PC-9 (cell line): ENCODE results near the gene TNP2. TPM values are rescaled to one million over a fixed set of nuclear protein-coding genes. Genes with fewer than 3 reads are reported as not detected.
A peak's percentile ranks its signal among the peaks of the same experiment; 100 is the strongest.

Source experiments
- BruUV-seq: library from RNA; stranded (reverse); fragments of 400-500 nt; replicated peaks from 2 replicates; lab custom pipeline; 2021; lab: Mats Ljungman, UMichigan
- CTCF ChIA-PET: fragments of 300-600 bp; sonication (Branson Sonifier 250); formaldehyde crosslinking; loops from one replicate; lab custom pipeline; 2022; ENCODE audit warnings: antibody characterized with exemption; lab: Charles Lee
- POLR2A ChIA-PET: fragments of 300-600 bp; sonication (Branson Sonifier 250); formaldehyde crosslinking; loops from one replicate; lab custom pipeline; 2022; ENCODE audit warnings: antibody characterized with exemption; ENCODE audit not compliant: unreplicated experiment; lab: Charles Lee
- DNase-seq, 2 experiments: peaks; one replicate each; pipeline versions ENCODE4 v3.0.0 to v3.0.0-alpha.2; 2015 to 2022; ENCODE audit warnings: mixed read lengths in 1 of 2
- H2AFZ ChIP-seq: fragments of 200-600 bp; sonication (generic); 2 replicates; pipeline ENCODE4 v1.8.1; 2017; ENCODE audit warnings: antibody characterized with exemption
- H3F3A ChIP-seq: fragments of 200-600 bp; sonication (generic); 2 replicates; pipeline ENCODE4 v1.8.1; 2017; ENCODE audit warnings: antibody characterized with exemption, mild to moderate bottlenecking, low read depth; ENCODE audit not compliant: insufficient read depth
- H3K27ac ChIP-seq: fragments of 200-600 bp; sonication (generic); 2 replicates; pipeline ENCODE4 v1.6.1; 2016; ENCODE audit warnings: mixed run types
- H3K27me3 ChIP-seq: fragments of 200-600 bp; sonication (generic); 2 replicates; pipeline ENCODE4 v1.6.1; 2016; ENCODE audit warnings: low read depth, mixed run types; ENCODE audit not compliant: insufficient read depth
- H3K36me3 ChIP-seq: fragments of 200-600 bp; sonication (generic); 2 replicates; pipeline ENCODE4 v1.6.1; 2016; ENCODE audit warnings: low read depth, mixed run types
- H3K4me1 ChIP-seq: fragments of 200-600 bp; sonication (generic); replicated peaks from 2 replicates; pipeline ENCODE4 v1.6.1; 2016; ENCODE audit warnings: mixed run types; ENCODE audit not compliant: insufficient read depth
- H3K4me2 ChIP-seq: fragments of 200-600 bp; sonication (generic); 2 replicates; pipeline ENCODE4 v1.6.1; 2017; ENCODE audit warnings: mixed run types
- H3K4me3 ChIP-seq: fragments of 200-600 bp; sonication (generic); 2 replicates; pipeline ENCODE4 v1.6.1; 2016; ENCODE audit warnings: mixed run types
- H3K79me2 ChIP-seq: fragments of 200-600 bp; sonication (generic); 2 replicates; pipeline ENCODE4 v1.6.1; 2017; ENCODE audit warnings: low read depth, mixed run types
- H3K9me2 ChIP-seq: fragments of 200-600 bp; sonication (generic); 2 replicates; pipeline ENCODE4 v1.8.1; 2017; ENCODE audit warnings: mild to moderate bottlenecking; ENCODE audit not compliant: insufficient read depth
- H3K9me3 ChIP-seq: fragments of 200-600 bp; sonication (generic); 2 replicates; pipeline ENCODE4 v1.8.1; 2016; ENCODE audit warnings: low read depth; ENCODE audit not compliant: insufficient read depth
- H4K20me1 ChIP-seq: fragments of 200-600 bp; sonication (generic); 2 replicates; pipeline ENCODE4 v1.8.1; 2017; ENCODE audit not compliant: insufficient read depth
- CTCF ChIP-seq: fragments of 200-600 bp; sonication (generic); conservative IDR thresholded peaks from 2 replicates; pipeline ENCODE4 v1.6.1; 2017; ENCODE audit warnings: mixed run types, antibody characterized with exemption, mild to moderate bottlenecking, moderate library complexity
- EZH2 ChIP-seq: fragments of 200-600 bp; sonication (generic); IDR thresholded peaks from 2 replicates; pipeline ENCODE4 v1.8.0; 2017; ENCODE audit warnings: antibody characterized with exemption, low read depth
- intact Hi-C: fragments of 100-400 bp; cut with micrococcal nuclease; formaldehyde crosslinking; loops from one replicate; pipeline ENCODE4 v1.10.0; 2022; ENCODE audit not compliant: unreplicated experiment
- total RNA-seq: library from RNA; stranded (reverse); gene quantifications from 2 replicates; pipeline ENCODE4 v1.2.3, GENCODE V29; 2021

Gene TNP2
- total RNA-seq, 1 experiment from 2014 or later: not detected

GRCh38 chr16:11312718-11313492, 43.8 kb upstream of the TNP2 start:
- H3K79me2 ChIP-seq: no peaks in the 10 kb centered on the region
- H4K20me1 ChIP-seq: no peaks in the 10 kb centered on the region
- peaks cover 21% of the 10 kb centered on the region for H3F3A ChIP-seq
- H3K9me2 ChIP-seq: no peaks in the 10 kb centered on the region
- ChIA-PET CTCF (interaction anchor here (0.7 to 1.5 kb wide), 2 partner anchors 51 to 57 kb away, joined by 4 to 5 read pairs; partner anchors contain the start of gene SOCS1), POLR2A (interaction anchor here (0.6 kb wide), 1 partner anchor 421 kb away, joined by 5 read pairs; no protein-coding TSS in a partner anchor)
- TF ChIP-seq EZH2 (no peak), CTCF (no peak)
- H3K4me2 ChIP-seq: peak overlapping the region; percentile 64
- BruUV-seq: no TSS peak
- peak; percentile 84 to 90 for DNase-seq
- H3K27me3 ChIP-seq: no peaks in the 10 kb centered on the region
- H3K9me3 ChIP-seq: no peaks in the 10 kb centered on the region
- peaks cover 29% of the 10 kb centered on the region for H3K4me1 ChIP-seq
- H3K36me3 ChIP-seq: no peaks in the 10 kb centered on the region
- intact Hi-C loops: loop anchor here (1.0 to 2.0 kb wide), 4 partner anchors 46 to 321 kb away; partner anchors contain the start of gene SOCS1
- peak overlapping the region; percentile 73 for H3K27ac ChIP-seq
- H3K4me3 ChIP-seq: peak overlapping the region; percentile 37; the same call in 1 of the 2 replicates
- no peak overlapping the region for H2AFZ ChIP-seq

GRCh38 chr16:11310997-11311561, 42.0 kb upstream of the TNP2 start:
- Histone ChIP-seq H3K9me3 (no peaks in the 10 kb centered on the region), H3K36me3 (no peaks in the 10 kb centered on the region), H3K79me2 (no peaks in the 10 kb centered on the region), H3K9me2 (no peaks in the 10 kb centered on the region), H3K4me2 (no peak overlapping the region), H2AFZ (no peak overlapping the region), H3K27me3 (no peaks in the 10 kb centered on the region), H3K4me1 (peaks cover 29% of the 10 kb centered on the region), H3F3A (peaks cover 21% of the 10 kb centered on the region), H4K20me1 (no peaks in the 10 kb centered on the region), H3K4me3 (no peak overlapping the region), H3K27ac (no peak overlapping the region)
- no TSS peak for BruUV-seq
- DNase-seq: no peak
- intact Hi-C loops: no loop called here
- CTCF ChIA-PET: no interaction called here
- TF ChIP-seq EZH2 (no peak), CTCF (no peak)
- POLR2A ChIA-PET: no interaction called here

- no peak for DNase-seq
- no peaks in the 10 kb centered on the region for H3K79me2 ChIP-seq
- ChIA-PET CTCF (no interaction called here), POLR2A (no interaction called here)
- H3K27me3 ChIP-seq: no peaks in the 10 kb centered on the region
- no peak overlapping the region for H3K4me2 ChIP-seq
- H3K9me3 ChIP-seq: no peaks in the 10 kb centered on the region
- TF ChIP-seq CTCF (no peak), EZH2 (no peak)
- BruUV-seq: no TSS peak
- H3K27ac ChIP-seq: no peak overlapping the region
- intact Hi-C loops: no loop called here
- no peaks in the 10 kb centered on the region for H3K9me2 ChIP-seq
- H3K4me3 ChIP-seq: no peak overlapping the region
- no peak overlapping the region for H2AFZ ChIP-seq
- peaks cover 29% of the 10 kb centered on the region for H3K4me1 ChIP-seq
- no peaks in the 10 kb centered on the region for H3K36me3 ChIP-seq
- H3F3A ChIP-seq: peaks cover 21% of the 10 kb centered on the region
- no peaks in the 10 kb centered on the region for H4K20me1 ChIP-seq
These were observed 41.5 kb upstream of the TNP2 start for GRCh38 chr16:11310634-11310977.
